ENCODE results near the gene NPAS3. TPM values are rescaled to one million over a fixed set of nuclear protein-coding genes. Genes with fewer than 3 reads are reported as not detected.

Gene NPAS3
- total and polyA plus RNA-seq, 8 donors = 0.09 to 0.79 (median 0.56) TPM

DNA sequence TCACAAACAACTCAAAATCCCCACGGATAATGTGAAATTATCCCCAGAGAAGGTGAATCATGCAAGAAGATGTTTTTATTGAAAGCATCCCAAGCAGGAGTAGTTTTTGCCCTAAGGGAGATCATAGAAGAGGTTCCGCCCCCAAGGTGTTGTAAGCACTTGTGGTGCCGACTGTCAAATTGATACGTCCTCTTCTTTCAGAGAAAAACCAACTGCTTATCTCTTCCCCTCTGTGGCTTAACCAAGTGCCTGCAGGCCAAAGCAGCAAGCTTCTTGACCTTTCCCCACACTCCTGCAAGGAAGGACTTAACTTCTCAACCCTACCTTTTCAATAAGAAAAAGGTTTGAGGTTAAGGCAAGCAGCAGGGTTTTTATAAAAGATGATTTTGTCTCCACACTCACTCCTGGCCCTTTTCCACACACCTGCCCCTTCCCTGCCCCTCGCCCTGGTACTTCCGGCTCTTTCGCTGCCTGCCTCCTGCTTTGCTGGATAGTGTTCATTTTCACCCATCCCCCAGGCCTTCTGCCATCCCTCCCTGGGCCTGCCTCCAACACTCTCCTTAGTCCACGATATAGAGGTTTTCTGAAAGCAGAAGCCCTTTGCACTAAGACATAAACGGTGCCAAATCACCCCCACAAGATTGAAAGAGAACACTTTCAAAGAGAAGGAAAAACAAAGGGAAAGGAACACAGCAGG, 897.7 kb downstream of the NPAS3 start:
- TF ChIP-seq, protein P1, sequence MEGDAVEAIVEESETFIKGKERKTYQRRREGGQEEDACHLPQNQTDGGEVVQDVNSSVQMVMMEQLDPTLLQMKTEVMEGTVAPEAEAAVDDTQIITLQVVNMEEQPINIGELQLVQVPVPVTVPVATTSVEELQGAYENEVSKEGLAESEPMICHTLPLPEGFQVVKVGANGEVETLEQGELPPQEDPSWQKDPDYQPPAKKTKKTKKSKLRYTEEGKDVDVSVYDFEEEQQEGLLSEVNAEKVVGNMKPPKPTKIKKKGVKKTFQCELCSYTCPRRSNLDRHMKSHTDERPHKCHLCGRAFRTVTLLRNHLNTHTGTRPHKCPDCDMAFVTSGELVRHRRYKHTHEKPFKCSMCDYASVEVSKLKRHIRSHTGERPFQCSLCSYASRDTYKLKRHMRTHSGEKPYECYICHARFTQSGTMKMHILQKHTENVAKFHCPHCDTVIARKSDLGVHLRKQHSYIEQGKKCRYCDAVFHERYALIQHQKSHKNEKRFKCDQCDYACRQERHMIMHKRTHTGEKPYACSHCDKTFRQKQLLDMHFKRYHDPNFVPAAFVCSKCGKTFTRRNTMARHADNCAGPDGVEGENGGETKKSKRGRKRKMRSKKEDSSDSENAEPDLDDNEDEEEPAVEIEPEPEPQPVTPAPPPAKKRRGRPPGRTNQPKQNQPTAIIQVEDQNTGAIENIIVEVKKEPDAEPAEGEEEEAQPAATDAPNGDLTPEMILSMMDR (IDR thresholded peaks at IDR 0.05) = no peak
- peak in 1 of 4 donors; percentile 8 for DNase-seq
- H3K36me3 ChIP-seq = no peaks in the 10 kb centered on the region
- no peaks in the 10 kb centered on the region for H3K27me3 ChIP-seq
- intact Hi-C loops (cut with DNase I) = loop anchor here in 1 of 2 donors (5.0 kb wide), 1 partner anchor 261 kb away; no protein-coding TSS in a partner anchor
- H3K9me3 ChIP-seq = no peaks in the 10 kb centered on the region
- no peak for ATAC-seq
- no peak overlapping the region for H3K4me3 ChIP-seq
- no peaks in the 10 kb centered on the region for H3K4me1 ChIP-seq
- no peak overlapping the region for H3K27ac ChIP-seq

GRCh38 chr14:33836900-33837577, 898.4 kb downstream of the NPAS3 start:
- no peaks in the 10 kb centered on the region for H3K36me3 ChIP-seq
- H3K27ac ChIP-seq = no peak overlapping the region
- DNase-seq (no peak), ATAC-seq (no peak)
- TF ChIP-seq, protein P1 (IDR thresholded peaks at IDR 0.05) = no peak
- no peaks in the 10 kb centered on the region for H3K27me3 ChIP-seq
- H3K9me3 ChIP-seq = no peaks in the 10 kb centered on the region
- no peak overlapping the region for H3K4me3 ChIP-seq
- no peaks in the 10 kb centered on the region for H3K4me1 ChIP-seq
- intact Hi-C loops (cut with DNase I) = loop anchor here in 1 of 2 donors (5.0 kb wide), 1 partner anchor 260 kb away; no protein-coding TSS in a partner anchor

DNA sequence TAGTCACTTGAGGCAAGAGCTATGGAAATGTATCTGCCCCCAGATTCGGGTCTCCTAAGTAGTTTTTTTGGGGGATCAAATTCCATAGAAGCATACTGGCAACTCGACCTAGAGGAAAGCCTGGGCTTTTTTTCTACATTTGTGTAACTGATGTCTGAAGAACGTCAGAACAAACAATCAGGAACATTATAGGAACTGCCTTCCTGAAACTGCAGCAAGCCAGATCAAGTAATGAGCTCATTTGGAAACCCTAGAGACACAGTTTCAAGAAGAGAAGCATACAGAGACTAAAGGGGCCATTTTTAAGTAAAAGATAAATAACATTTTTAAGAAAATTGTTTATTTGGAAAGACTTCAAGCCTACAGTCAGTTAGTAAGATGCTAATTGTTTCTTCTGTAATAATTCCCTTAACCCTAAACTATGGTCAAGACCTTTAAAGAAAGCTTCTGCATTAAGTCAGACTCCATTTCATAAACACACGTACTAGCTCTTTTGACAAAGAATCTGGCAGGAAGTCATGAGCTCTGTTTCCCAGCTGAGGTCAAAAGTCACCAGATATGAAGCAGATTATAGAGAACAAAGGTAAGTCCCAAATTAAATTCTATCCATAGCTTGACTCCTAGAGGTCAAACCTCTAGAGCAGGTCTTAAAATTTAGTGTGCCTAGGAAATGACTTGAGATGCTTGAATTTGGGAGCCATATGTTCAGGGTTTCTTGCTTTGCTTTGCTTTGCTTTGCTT, 899.4 kb downstream of the NPAS3 start:
- no peak for DNase-seq
- Histone ChIP-seq H3K4me1 (no peaks in the 10 kb centered on the region), H3K27me3 (no peaks in the 10 kb centered on the region), H3K27ac (no peak overlapping the region), H3K36me3 (no peaks in the 10 kb centered on the region), H3K4me3 (no peak overlapping the region), H3K9me3 (no peaks in the 10 kb centered on the region)
- ATAC-seq = no peak
- intact Hi-C loops (cut with DNase I) = loop anchor here in 1 of 2 donors (5.0 kb wide), 1 partner anchor 259 kb away; no protein-coding TSS in a partner anchor
- TF ChIP-seq, protein P1 (IDR thresholded peaks at IDR 0.05) = no peak

- Histone ChIP-seq H3K27me3 (no peaks in the 10 kb centered on the region), H3K4me1 (no peaks in the 10 kb centered on the region), H3K36me3 (no peaks in the 10 kb centered on the region), H3K4me3 (no peak overlapping the region), H3K9me3 (no peaks in the 10 kb centered on the region), H3K27ac (no peak overlapping the region)
- TF ChIP-seq, protein P1 (IDR thresholded peaks at IDR 0.05) = peak; percentile 79 to 83
- intact Hi-C loops (cut with DNase I) = loop anchor here in 1 of 2 donors (5.0 to 10.0 kb wide), 3 partner anchors 258 to 465 kb away; no protein-coding TSS in a partner anchor
- DNase-seq (peak in 3 of 4 donors; percentile 25 to 65 (median 47)), ATAC-seq (peak; percentile 86)
These were observed 900.8 kb downstream of the NPAS3 start for GRCh38 chr14:33839193-33840076.

Measured in left lung (tissue), 10 donors.